WI38 (cell line): ENCODE measurements around the gene CAPN8.

Source experiments
- H3K4me3 ChIP-seq: 2 replicates; pipeline ENCODE4 v1.5.1; 2011; ENCODE audit warnings: low read depth, mild to moderate bottlenecking, control low read depth, low read length
- CTCF ChIP-seq: IDR thresholded peaks from 2 replicates; pipeline ENCODE4 v1.5.1; 2012; ENCODE audit warnings: low read depth, mild to moderate bottlenecking, control low read depth, low read length

CAPN8 gene

GRCh38 chr1:223553957-223554356 is 111.5 kb downstream of the CAPN8 start:
- no peak overlapping the region for H3K4me3 ChIP-seq
- TF ChIP-seq CTCF: no peak

- H3K4me3 ChIP-seq: no peak overlapping the region
- no peak for TF ChIP-seq CTCF
These were observed 113.9 kb downstream of the CAPN8 start for GRCh38 chr1:223551610-223552009.

- no peak for TF ChIP-seq CTCF
- no peak overlapping the region for H3K4me3 ChIP-seq
These were observed 115.8 kb downstream of the CAPN8 start for GRCh38 chr1:223549740-223550139.

GRCh38 chr1:223547316-223548114 is 118.0 kb downstream of the CAPN8 start:
- TF ChIP-seq CTCF: no peak
- H3K4me3 ChIP-seq: no peak overlapping the region

GRCh38 chr1:223545343-223545742 is 120.2 kb downstream of the CAPN8 start:
- H3K4me3 ChIP-seq: no peak overlapping the region
- TF ChIP-seq CTCF: no peak

- TF ChIP-seq CTCF: no peak
- no peak overlapping the region for H3K4me3 ChIP-seq
These were observed 121.9 kb downstream of the CAPN8 start for GRCh38 chr1:223543560-223543959.

- TF ChIP-seq CTCF: no peak
- H3K4me3 ChIP-seq: no peak overlapping the region
These were observed 122.7 kb downstream of the CAPN8 start for GRCh38 chr1:223542831-223543230.
